ENCODE measurements around the gene SCN2B. TPM values are rescaled to one million over a fixed set of nuclear protein-coding genes. Genes with fewer than 3 reads are reported as not detected.

SCN2B gene
- total RNA-seq, 1 experiment from 2014 or later, result not detected

- no peak overlapping the region for H3K4me3 ChIP-seq (ENCODE audit: low read depth, low read length, poor library complexity, severe bottlenecking)
Measured at GRCh38 chr11:118136801-118137200, 39.6 kb downstream of the SCN2B start.

GRCh38 chr11:118136341-118136740, 40.1 kb downstream of the SCN2B start:
- POLR2A ChIA-PET (ENCODE audit: low non-redundant PET), result interaction anchor here (0.6 kb wide), 1 partner anchor 310 kb away, joined by 3 read pairs; no protein-coding TSS in a partner anchor
- H3K4me1 ChIP-seq (ENCODE audit: insufficient read depth, low read length, poor library complexity, severe bottlenecking), result no peaks in the 10 kb centered on the region
- no peaks in the 10 kb centered on the region for H3K9me3 ChIP-seq (ENCODE audit: low read depth, low read length, poor library complexity, severe bottlenecking)
- no TSS peak for BruUV-seq (replicated peaks)
- CTCF ChIA-PET, result interaction anchor here (0.7 kb wide), 1 partner anchor 33 kb away, joined by 3 read pairs; no protein-coding TSS in a partner anchor
- no peak for DNase-seq (ENCODE audit: low spot score)
- TF ChIP-seq CTCF (conservative IDR thresholded peaks at IDR 0.05; ENCODE audit: low read depth, low read length) (no peak), EZH2 (IDR thresholded peaks at IDR 0.05; ENCODE audit: borderline replicate concordance, low read depth, low read length, poor library complexity, severe bottlenecking) (no peak)
- H3K27me3 ChIP-seq (replicated peaks; ENCODE audit: insufficient read depth, low read depth, low read length, poor library complexity), result no peaks in the 10 kb centered on the region
- intact Hi-C loops (cut with micrococcal nuclease; ENCODE audit: unreplicated experiment), result no loop called here
- H3K27ac ChIP-seq (ENCODE audit: low read depth, low read length, poor library complexity, severe bottlenecking), result no peak overlapping the region
- H3K36me3 ChIP-seq (ENCODE audit: insufficient read depth, low read length, poor library complexity, severe bottlenecking), result no peaks in the 10 kb centered on the region
- H3K4me3 ChIP-seq (ENCODE audit: low read depth, low read length, poor library complexity, severe bottlenecking), result no peak overlapping the region

More at GRCh38 chr11:118136801-118137200, 39.6 kb downstream of the SCN2B start:
- no peak for TF ChIP-seq CTCF (conservative IDR thresholded peaks at IDR 0.05; ENCODE audit: low read depth, low read length)
- no peak for TF ChIP-seq EZH2 (IDR thresholded peaks at IDR 0.05; ENCODE audit: borderline replicate concordance, low read depth, low read length, poor library complexity, severe bottlenecking)
- POLR2A ChIA-PET (ENCODE audit: low non-redundant PET), result no interaction called here
- CTCF ChIA-PET, result no interaction called here
- intact Hi-C loops (cut with micrococcal nuclease; ENCODE audit: unreplicated experiment), result no loop called here
- DNase-seq (ENCODE audit: low spot score), result no peak
- BruUV-seq (replicated peaks), result no TSS peak
- H3K27ac ChIP-seq (ENCODE audit: low read depth, low read length, poor library complexity, severe bottlenecking), result no peak overlapping the region
- no peaks in the 10 kb centered on the region for H3K4me1 ChIP-seq (ENCODE audit: insufficient read depth, low read length, poor library complexity, severe bottlenecking)
- no peaks in the 10 kb centered on the region for H3K27me3 ChIP-seq (replicated peaks; ENCODE audit: insufficient read depth, low read depth, low read length, poor library complexity)
- no peaks in the 10 kb centered on the region for H3K36me3 ChIP-seq (ENCODE audit: insufficient read depth, low read length, poor library complexity, severe bottlenecking)
- H3K9me3 ChIP-seq (ENCODE audit: low read depth, low read length, poor library complexity, severe bottlenecking), result no peaks in the 10 kb centered on the region

GRCh38 chr11:118135796-118136165, 40.7 kb downstream of the SCN2B start:
- Histone ChIP-seq H3K27me3 (replicated peaks; ENCODE audit: insufficient read depth, low read depth, low read length, poor library complexity) (no peaks in the 10 kb centered on the region), H3K27ac (ENCODE audit: low read depth, low read length, poor library complexity, severe bottlenecking) (no peak overlapping the region), H3K9me3 (ENCODE audit: low read depth, low read length, poor library complexity, severe bottlenecking) (no peaks in the 10 kb centered on the region), H3K4me1 (ENCODE audit: insufficient read depth, low read length, poor library complexity, severe bottlenecking) (no peaks in the 10 kb centered on the region), H3K4me3 (ENCODE audit: low read depth, low read length, poor library complexity, severe bottlenecking) (no peak overlapping the region), H3K36me3 (ENCODE audit: insufficient read depth, low read length, poor library complexity, severe bottlenecking) (no peaks in the 10 kb centered on the region)
- ChIA-PET CTCF (interaction anchor here (0.7 kb wide), 1 partner anchor 33 kb away, joined by 3 read pairs; no protein-coding TSS in a partner anchor), POLR2A (ENCODE audit: low non-redundant PET) (interaction anchor here (0.6 kb wide), 1 partner anchor 310 kb away, joined by 3 read pairs; no protein-coding TSS in a partner anchor)
- no peak for DNase-seq (ENCODE audit: low spot score)
- intact Hi-C loops (cut with micrococcal nuclease; ENCODE audit: unreplicated experiment), result no loop called here
- no TSS peak for BruUV-seq (replicated peaks)
- no peak for TF ChIP-seq EZH2 (IDR thresholded peaks at IDR 0.05; ENCODE audit: borderline replicate concordance, low read depth, low read length, poor library complexity, severe bottlenecking)
- TF ChIP-seq CTCF (conservative IDR thresholded peaks at IDR 0.05; ENCODE audit: low read depth, low read length), result no peak

Data from A673 (cell line).